GM21367 (cell line): Measurements from ENCODE around the gene RPS6KA4.
"Not testable (repeated sequence)": the region's sequence is repeated elsewhere in the genome, so short reads cannot be mapped to it uniquely, and the experiment has no call there.

ENCODE experiments used
- ATAC-seq: cut with Tn5 transposase; IDR thresholded peaks from one replicate; pipeline ENCODE4 v1.9.1; 2021; ENCODE audit not compliant: unreplicated experiment

Gene RPS6KA4

DNA sequence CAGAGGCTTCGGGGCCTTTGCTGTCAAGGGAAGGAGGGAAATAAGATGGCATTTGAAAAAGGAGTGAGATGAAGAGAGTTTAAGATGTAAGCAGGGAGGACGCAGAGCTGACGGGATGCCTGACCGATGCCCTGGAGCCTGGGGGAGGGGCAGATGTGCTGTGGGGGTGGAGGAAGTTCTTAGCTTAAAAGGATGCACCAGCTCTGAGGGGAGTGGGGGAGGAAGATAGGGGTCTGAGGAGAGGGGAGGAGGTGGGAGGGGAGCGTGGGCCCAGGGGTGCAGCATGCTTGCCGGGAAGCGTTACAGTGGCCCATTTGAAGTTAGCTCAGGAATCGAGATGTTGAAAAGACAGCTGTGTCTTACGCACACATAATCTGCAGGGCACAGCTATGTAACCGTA is 56.3 kb downstream of the RPS6KA4 start:
- no peak for ATAC-seq

DNA sequence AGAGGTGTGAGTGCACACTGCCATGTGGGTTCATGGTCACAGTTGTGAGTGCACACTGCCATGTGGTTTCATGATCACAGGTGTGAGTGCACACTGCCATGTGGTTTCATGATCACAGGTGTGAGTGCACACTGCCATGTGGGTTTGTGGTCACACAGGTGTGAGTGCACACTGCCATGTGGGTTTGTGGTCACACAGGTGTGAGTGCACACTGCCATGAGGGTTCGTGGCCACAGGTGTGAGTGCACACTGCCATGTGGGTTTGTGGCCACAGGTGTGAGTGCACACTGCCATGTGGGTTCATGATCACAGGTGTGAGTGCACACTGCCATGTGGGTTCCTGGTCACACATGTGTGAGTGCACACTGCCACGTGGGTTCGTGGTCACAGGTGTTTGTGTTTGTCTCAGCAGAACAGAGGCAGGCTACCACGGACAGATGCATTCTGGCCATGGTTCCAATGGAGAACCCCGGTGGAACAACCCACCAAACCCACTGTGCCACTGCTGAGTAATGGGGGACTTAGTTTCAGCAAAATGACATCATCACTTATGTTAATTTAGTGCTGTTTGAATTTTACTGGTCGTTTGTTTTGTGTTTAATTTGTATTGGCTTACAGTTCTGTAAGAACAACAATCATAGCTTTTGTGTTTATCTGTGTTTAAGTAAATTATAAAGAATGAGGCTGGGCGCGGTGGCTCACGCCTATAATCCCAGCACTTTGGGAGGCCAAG is 57.2 kb downstream of the RPS6KA4 start:
- ATAC-seq, result no peak

DNA sequence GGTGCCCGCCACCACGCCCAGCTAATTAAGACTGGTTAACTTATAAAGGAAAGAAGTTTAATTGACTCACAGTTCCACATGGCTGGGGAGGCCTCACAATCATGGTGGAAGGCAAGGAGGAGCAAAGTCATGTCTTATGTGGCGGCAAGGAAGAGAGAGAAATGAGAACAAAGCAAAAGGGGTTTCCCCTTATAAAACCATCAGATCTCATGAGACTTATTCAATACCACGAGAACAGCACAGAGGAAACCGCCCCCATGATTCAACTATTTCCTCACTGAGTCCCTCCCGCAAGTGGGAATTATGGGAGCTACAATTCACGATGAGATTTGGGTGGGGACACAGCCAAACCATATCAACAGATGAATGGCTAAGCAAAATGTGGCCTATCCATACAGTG is 59.3 kb downstream of the RPS6KA4 start:
- ATAC-seq, result not testable (repeated sequence)

DNA sequence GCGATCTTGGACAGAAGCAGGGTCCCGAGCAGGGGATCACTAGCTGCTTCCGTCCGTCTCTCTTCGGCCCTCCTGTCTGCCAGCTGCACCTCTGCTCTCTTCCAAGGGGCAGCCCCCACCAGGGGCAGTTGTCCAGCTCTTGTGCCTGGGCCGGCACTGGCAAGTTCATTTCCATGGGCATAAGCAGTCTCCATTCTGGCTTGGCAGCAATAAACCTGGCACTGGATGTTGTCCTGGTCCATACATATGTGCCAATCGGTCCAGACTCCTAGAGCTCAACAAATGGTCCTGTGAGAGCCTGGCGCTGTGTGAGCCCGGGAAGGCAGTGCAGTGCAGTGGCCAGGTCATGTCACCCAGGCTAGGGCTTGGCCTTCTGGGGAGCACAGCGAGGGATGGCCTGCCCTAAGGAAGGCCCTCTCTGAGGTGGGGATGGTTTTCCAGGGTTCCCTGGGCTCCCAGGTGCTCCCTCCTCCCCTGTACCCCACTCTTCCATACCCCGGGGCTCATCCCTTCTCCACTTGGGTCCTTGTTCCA is 60.4 kb downstream of the RPS6KA4 start:
- no peak for ATAC-seq

DNA sequence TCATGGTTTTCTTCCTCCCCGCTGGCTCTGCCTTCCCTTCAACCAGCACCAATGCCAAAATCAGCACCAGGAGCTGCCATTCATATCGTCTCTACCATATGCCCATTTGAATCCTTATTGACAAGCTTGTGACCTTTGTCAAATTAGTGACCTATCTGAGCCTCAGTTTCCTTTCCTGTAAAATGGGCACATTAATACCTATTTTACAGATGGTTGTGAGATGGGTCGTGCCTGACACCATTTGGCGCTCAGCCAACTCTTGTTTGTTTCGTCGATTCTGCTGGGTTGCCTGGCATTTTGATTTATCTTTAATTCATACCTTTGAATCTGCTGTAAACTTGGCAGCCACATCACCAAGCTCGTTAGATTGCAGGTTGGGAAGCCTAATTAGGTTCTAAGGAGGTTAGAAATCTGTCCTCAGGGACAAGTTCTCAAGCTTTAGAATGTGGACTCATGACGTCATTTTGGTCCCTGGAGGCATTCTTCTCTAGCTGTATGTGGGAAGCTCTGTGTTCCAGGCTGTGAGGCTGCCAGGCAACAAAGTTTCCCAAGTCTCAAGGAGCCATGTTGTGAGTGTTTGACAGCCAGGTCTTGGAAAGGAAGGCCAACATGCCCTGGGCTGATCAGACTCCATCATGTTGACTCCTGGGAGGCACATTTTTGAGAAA is 61.0 kb downstream of the RPS6KA4 start:
- no peak for ATAC-seq
